MCF 10A (cell line): ENCODE measurements around the gene HAT1. TPM values are rescaled to one million over a fixed set of nuclear protein-coding genes. Genes with fewer than 3 reads are reported as not detected.
A peak's percentile ranks its signal among the peaks of the same experiment; 100 is the strongest.

Experiments
- BruUV-seq: library from RNA; stranded (reverse); fragments of 400-500 nt; replicated peaks from 2 replicates; lab custom pipeline; 2021; lab: Mats Ljungman, UMichigan
- CTCF ChIA-PET: fragments of 300-600 bp; sonication (Branson Sonifier 250); formaldehyde crosslinking; extraction: SDS; loops from one replicate; lab custom pipeline; 2021; ENCODE audit warnings: antibody characterized with exemption, inconsistent platforms; lab: Yijun Ruan, JAX
- POLR2A ChIA-PET: fragments of 300-600, 350-650 bp; sonication (Branson Sonifier 250); formaldehyde crosslinking; extraction: SDS; loops from one replicate; lab custom pipeline; 2020; ENCODE audit warnings: antibody characterized with exemption, inconsistent platforms; lab: Yijun Ruan, JAX
- DNase-seq: peaks from one replicate; pipeline ENCODE4 v3.0.0-alpha.2; 2018; ENCODE audit not compliant: unreplicated experiment
- H3K27ac Mint-ChIP-seq: one replicate; pipeline ENCODE4 v1.8.0; 2022; ENCODE audit warnings: mild to moderate bottlenecking, low read depth, mixed read lengths; ENCODE audit not compliant: unreplicated experiment
- H3K27me3 Mint-ChIP-seq: one replicate; pipeline ENCODE4 v1.8.0; 2022; ENCODE audit warnings: mixed read lengths; ENCODE audit not compliant: insufficient read depth, unreplicated experiment
- H3K36me3 Mint-ChIP-seq: one replicate; pipeline ENCODE4 v1.8.0; 2022; ENCODE audit warnings: mild to moderate bottlenecking, moderate library complexity, mixed read lengths; ENCODE audit not compliant: insufficient read depth, unreplicated experiment
- H3K4me1 Mint-ChIP-seq: one replicate; pipeline ENCODE4 v1.8.0; 2022; ENCODE audit warnings: mixed read lengths; ENCODE audit not compliant: insufficient read depth, unreplicated experiment
- H3K4me3 Mint-ChIP-seq: one replicate; pipeline ENCODE4 v1.8.0; 2022; ENCODE audit warnings: mild to moderate bottlenecking, moderate library complexity, mixed read lengths; ENCODE audit not compliant: unreplicated experiment
- H3K9me3 Mint-ChIP-seq: one replicate; pipeline ENCODE4 v1.8.0; 2022; ENCODE audit warnings: mixed read lengths; ENCODE audit not compliant: unreplicated experiment
- intact Hi-C: fragments of 100-400 bp; cut with micrococcal nuclease; formaldehyde crosslinking; loops from 2 replicates; pipeline ENCODE4 v1.14.1; 2022
- total RNA-seq: library from RNA; stranded (reverse); gene quantifications from 2 replicates; pipeline ENCODE4 v1.2.3, GENCODE V29; 2022
- TF ChIP-seq, protein P1 (sequence below): fragments of 200-600 bp; IDR thresholded peaks from one replicate; pipeline ENCODE4 v1.8.0; 2022; ENCODE audit warnings: antibody characterized with exemption, mild to moderate bottlenecking; ENCODE audit not compliant: unreplicated experiment

Gene HAT1
- total RNA-seq, 1 experiment from 2014 or later, result 40.7 TPM

DNA sequence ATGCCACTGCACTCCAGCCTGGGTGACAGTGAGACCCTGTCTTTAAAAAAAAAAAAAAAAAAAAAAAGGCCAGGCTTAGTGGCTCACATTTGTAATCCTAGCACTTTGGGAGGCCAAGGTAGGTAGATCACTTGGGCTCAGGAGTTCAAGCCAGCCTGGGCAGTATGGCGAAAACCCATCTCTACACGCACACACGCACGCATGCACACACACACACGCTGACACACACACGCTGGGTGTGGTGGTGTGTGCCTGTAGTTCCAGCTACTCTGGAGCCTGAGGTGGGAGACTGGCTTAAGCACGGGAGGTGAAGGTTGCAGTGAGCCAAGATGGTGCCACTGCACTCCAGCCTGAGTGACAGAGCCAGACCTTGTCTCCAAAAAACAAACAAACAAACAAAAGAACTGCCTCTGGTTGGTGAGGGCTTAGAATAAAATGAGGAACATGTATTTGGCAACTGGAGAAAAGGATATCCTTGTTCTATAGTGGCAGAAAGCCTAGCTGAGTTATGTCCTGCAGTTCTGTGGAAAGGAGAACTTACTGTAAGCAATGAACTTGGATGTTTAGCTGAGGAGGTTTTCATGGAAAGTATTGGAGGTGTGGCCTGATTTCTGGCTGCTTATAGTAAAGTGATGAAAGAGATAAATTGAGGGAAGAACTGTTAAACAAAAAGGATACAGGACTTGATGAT is 34.0 kb downstream of the HAT1 start:
- DNase-seq, result no peak
- Mint-ChIP-seq H3K4me1 (peaks cover 36% of the 10 kb centered on the region), H3K27ac (no peak overlapping the region), H3K9me3 (no peaks in the 10 kb centered on the region), H3K27me3 (no peaks in the 10 kb centered on the region), H3K36me3 (peaks cover 23% of the 10 kb centered on the region), H3K4me3 (no peak overlapping the region)
- intact Hi-C loops, result loop anchor here (2.0 to 10.0 kb wide), 2 partner anchors 147 to 509 kb away; partner anchors contain the start of gene DLX2
- ChIA-PET POLR2A (no interaction called here), CTCF (interaction anchor here (0.6 to 1.1 kb wide), 2 partner anchors 141 to 383 kb away, joined by 3 read pairs; no protein-coding TSS in a partner anchor)
- TF ChIP-seq, protein P1, sequence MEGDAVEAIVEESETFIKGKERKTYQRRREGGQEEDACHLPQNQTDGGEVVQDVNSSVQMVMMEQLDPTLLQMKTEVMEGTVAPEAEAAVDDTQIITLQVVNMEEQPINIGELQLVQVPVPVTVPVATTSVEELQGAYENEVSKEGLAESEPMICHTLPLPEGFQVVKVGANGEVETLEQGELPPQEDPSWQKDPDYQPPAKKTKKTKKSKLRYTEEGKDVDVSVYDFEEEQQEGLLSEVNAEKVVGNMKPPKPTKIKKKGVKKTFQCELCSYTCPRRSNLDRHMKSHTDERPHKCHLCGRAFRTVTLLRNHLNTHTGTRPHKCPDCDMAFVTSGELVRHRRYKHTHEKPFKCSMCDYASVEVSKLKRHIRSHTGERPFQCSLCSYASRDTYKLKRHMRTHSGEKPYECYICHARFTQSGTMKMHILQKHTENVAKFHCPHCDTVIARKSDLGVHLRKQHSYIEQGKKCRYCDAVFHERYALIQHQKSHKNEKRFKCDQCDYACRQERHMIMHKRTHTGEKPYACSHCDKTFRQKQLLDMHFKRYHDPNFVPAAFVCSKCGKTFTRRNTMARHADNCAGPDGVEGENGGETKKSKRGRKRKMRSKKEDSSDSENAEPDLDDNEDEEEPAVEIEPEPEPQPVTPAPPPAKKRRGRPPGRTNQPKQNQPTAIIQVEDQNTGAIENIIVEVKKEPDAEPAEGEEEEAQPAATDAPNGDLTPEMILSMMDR, result no peak
- no TSS peak for BruUV-seq

DNA sequence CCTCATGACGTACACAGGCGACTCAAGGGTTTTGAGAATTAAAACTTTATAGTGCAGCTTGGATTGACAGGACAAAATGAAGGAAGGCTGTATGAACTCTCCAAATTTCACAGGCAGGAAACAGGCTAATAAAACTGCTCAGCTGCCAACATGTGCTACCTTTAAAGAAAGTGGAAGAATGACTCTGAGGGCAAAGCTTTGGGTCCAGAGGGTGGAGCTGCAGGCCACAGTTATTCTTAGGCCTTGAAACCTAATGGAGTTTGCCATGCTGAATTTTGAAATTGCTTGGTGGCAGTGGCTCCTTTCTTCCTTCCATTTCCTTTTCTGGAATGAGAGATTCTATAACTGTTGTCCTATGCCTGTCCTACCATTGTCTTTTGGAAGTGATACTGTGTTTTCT is 34.8 kb downstream of the HAT1 start:
- intact Hi-C loops, result loop anchor here (2.0 to 10.0 kb wide), 2 partner anchors 146 to 508 kb away; partner anchors contain the start of gene DLX2
- Mint-ChIP-seq H3K36me3 (peaks cover 17% of the 10 kb centered on the region), H3K27ac (no peak overlapping the region), H3K4me3 (no peak overlapping the region), H3K9me3 (no peaks in the 10 kb centered on the region), H3K4me1 (peaks cover 36% of the 10 kb centered on the region), H3K27me3 (no peaks in the 10 kb centered on the region)
- no TSS peak for BruUV-seq
- TF ChIP-seq, protein P1, result no peak
- ChIA-PET POLR2A (no interaction called here), CTCF (interaction anchor here (0.6 to 1.1 kb wide), 2 partner anchors 141 to 383 kb away, joined by 3 read pairs; no protein-coding TSS in a partner anchor)
- DNase-seq, result peak; percentile 27

GRCh38 chr2:171958475-171958874 is 36.2 kb downstream of the HAT1 start:
- no TSS peak for BruUV-seq
- intact Hi-C loops, result loop anchor here (10.0 kb wide), 1 partner anchor 506 kb away; no protein-coding TSS in a partner anchor

GRCh38 chr2:171959998-171960397 is 37.7 kb downstream of the HAT1 start:
- no peak for DNase-seq
- H3K27ac Mint-ChIP-seq, result peak overlapping the region; percentile 62
- no TSS peak for BruUV-seq
- no peaks in the 10 kb centered on the region for H3K9me3 Mint-ChIP-seq
- no peak overlapping the region for H3K4me3 Mint-ChIP-seq
- intact Hi-C loops, result loop anchor here (10.0 kb wide), 1 partner anchor 505 kb away; no protein-coding TSS in a partner anchor
- peaks cover 30% of the 10 kb centered on the region for H3K4me1 Mint-ChIP-seq
- TF ChIP-seq, protein P1, result no peak
- CTCF ChIA-PET, result interaction anchor here (0.8 to 1.3 kb wide), 2 partner anchors 10 to 23 kb away, joined by 4 to 5 read pairs; no protein-coding TSS in a partner anchor
- no peaks in the 10 kb centered on the region for H3K27me3 Mint-ChIP-seq
- H3K36me3 Mint-ChIP-seq, result peaks cover 5% of the 10 kb centered on the region
- POLR2A ChIA-PET, result interaction anchor here (0.6 to 2.0 kb wide), 4 partner anchors 18 to 408 kb away, joined by 3 to 6 read pairs (median 3); partner anchors contain the start of gene HAT1

More at GRCh38 chr2:171958475-171958874, 36.2 kb downstream of the HAT1 start:
- CTCF ChIA-PET, result no interaction called here
- Mint-ChIP-seq H3K4me3 (no peak overlapping the region), H3K27me3 (no peaks in the 10 kb centered on the region), H3K9me3 (no peaks in the 10 kb centered on the region), H3K4me1 (peaks cover 36% of the 10 kb centered on the region), H3K27ac (no peak overlapping the region), H3K36me3 (peaks cover 17% of the 10 kb centered on the region)
- DNase-seq, result peak; percentile 31
- TF ChIP-seq, protein P1, result no peak
- POLR2A ChIA-PET, result interaction anchor here (0.6 to 1.3 kb wide), 4 partner anchors 26 to 220 kb away, joined by 3 to 6 read pairs (median 4); partner anchors contain the start of gene DLX2
